GM12891 (cell line): Measurements from ENCODE around the gene IL31RA.

Experiments
- PAX5 ChIP-seq: IDR thresholded peaks from 2 replicates; pipeline ENCODE4 v1.6.1; 2011; ENCODE audit warnings: low read length, moderate library complexity, mild to moderate bottlenecking; ENCODE audit not compliant: insufficient read depth, severe bottlenecking
- POLR2A ChIP-seq: IDR thresholded peaks from 2 replicates; pipeline ENCODE4 v1.6.1; 2011; ENCODE audit warnings: low read depth, low read length, control low read depth
- POLR2AphosphoS5 ChIP-seq: IDR thresholded peaks from 2 replicates; pipeline ENCODE4 v1.6.1; 2011; ENCODE audit warnings: low read depth, low read length, control low read depth
- POU2F2 ChIP-seq: IDR thresholded peaks from 2 replicates; pipeline ENCODE4 v1.6.1; 2011; ENCODE audit warnings: low read depth, mild to moderate bottlenecking, control low read depth, low read length, moderate library complexity
- SPI1 ChIP-seq: IDR thresholded peaks from 2 replicates; pipeline ENCODE4 v1.6.1; 2011; ENCODE audit warnings: low read depth, low read length, control low read depth
- TAF1 ChIP-seq: IDR thresholded peaks from 2 replicates; pipeline ENCODE4 v1.6.1; 2011; ENCODE audit warnings: low read depth, low read length, control low read depth

GRCh38 chr5:55902696-55903095, 51.5 kb downstream of the IL31RA start:
- TF ChIP-seq POLR2A (no peak), POLR2AphosphoS5 (no peak), TAF1 (no peak), SPI1 (no peak), POU2F2 (no peak), PAX5 (no peak)
